ENCODE results near the gene CRTC3.
"Not testable (repeated sequence)": the region's sequence is repeated elsewhere in the genome, so short reads cannot be mapped to it uniquely, and the experiment has no call there.

Gene CRTC3

GRCh38 chr15:90524018-90524803 lies 5.5 kb upstream of the CRTC3 start:
- DNase-seq, result not testable (repeated sequence)

- DNase-seq, result no peak
Observed at GRCh38 chr15:90529011-90529370, 732 bp upstream of the CRTC3 start.

- DNase-seq, result no peak
Observed at GRCh38 chr15:90530250-90531051, 728 bp downstream of the CRTC3 start.

- DNase-seq, result no peak
Observed at GRCh38 chr15:90531147-90531546, 1.4 kb downstream of the CRTC3 start.

GRCh38 chr15:90535254-90535653 lies 5.5 kb downstream of the CRTC3 start:
- DNase-seq, result no peak

- DNase-seq, result no peak
Observed at GRCh38 chr15:90539789-90540188, 10.1 kb downstream of the CRTC3 start.

- DNase-seq, result no peak
Observed at GRCh38 chr15:90540768-90541167, 11.0 kb downstream of the CRTC3 start.

- no peak for DNase-seq
Observed at GRCh38 chr15:90545095-90545494, 15.4 kb downstream of the CRTC3 start.

- no peak for DNase-seq
Observed at GRCh38 chr15:90547540-90547939, 17.8 kb downstream of the CRTC3 start.

- DNase-seq, result no peak
Observed at GRCh38 chr15:90550919-90551318, 21.2 kb downstream of the CRTC3 start.

- no peak for DNase-seq
Observed at GRCh38 chr15:90552162-90552928, 22.6 kb downstream of the CRTC3 start.

- no peak for DNase-seq
Observed at GRCh38 chr15:90552929-90553211, 23.1 kb downstream of the CRTC3 start.

GRCh38 chr15:90553248-90553745 lies 23.6 kb downstream of the CRTC3 start:
- no peak for DNase-seq

- no peak for DNase-seq
Observed at GRCh38 chr15:90557186-90558084, 27.7 kb downstream of the CRTC3 start.

GRCh38 chr15:90558171-90558573 lies 28.4 kb downstream of the CRTC3 start:
- no peak for DNase-seq

- DNase-seq, result no peak
Observed at GRCh38 chr15:90559119-90559518, 29.4 kb downstream of the CRTC3 start.

GRCh38 chr15:90560229-90560776 lies 30.6 kb downstream of the CRTC3 start:
- no peak for DNase-seq

- DNase-seq, result no peak
Observed at GRCh38 chr15:90561344-90562244, 31.9 kb downstream of the CRTC3 start.

GRCh38 chr15:90562669-90563068 lies 32.9 kb downstream of the CRTC3 start:
- no peak for DNase-seq

- DNase-seq, result no peak
Observed at GRCh38 chr15:90563463-90563862, 33.7 kb downstream of the CRTC3 start.

- no peak for DNase-seq
Observed at GRCh38 chr15:90564051-90564450, 34.3 kb downstream of the CRTC3 start.

Measured in NCI-H2081 treated with DMSO at 0.1 percent for 48 hours (cell line).